Cardiac septum (tissue), 1 donor: ENCODE measurements around the gene OR2T33. TPM values are rescaled to one million over a fixed set of nuclear protein-coding genes. Genes with fewer than 3 reads are reported as not detected.
"Not testable (repeated sequence)": the region's sequence is repeated elsewhere in the genome, so short reads cannot be mapped to it uniquely, and the experiment has no call there.

Source experiments
- DNase-seq: peaks from one replicate; pipeline ENCODE4 v3.0.0-alpha.2; 2020; ENCODE audit warnings: low spot score
- intact Hi-C: fragments of 100-400 bp; cut with DNase I; formaldehyde crosslinking; loops from one replicate; pipeline ENCODE4 v1.14.0; 2022
- long read RNA-seq: library from polyadenylated mRNA; unstranded; transcript quantifications from one replicate; pipeline ENCODE4 v2.0.0, GENCODE V29; 2021
- total RNA-seq: library from RNA; stranded (reverse); fragmentation: NEBNext Ultra II Directional; extraction: Animal tissue kit (Norgen Biotek cat#: 25700); gene quantifications from one replicate; pipeline ENCODE4 v1.2.1, GENCODE V29; 2021
- donor health status: DM: no; HTN: no; CAD: no.

The OR2T33 gene, protein sequence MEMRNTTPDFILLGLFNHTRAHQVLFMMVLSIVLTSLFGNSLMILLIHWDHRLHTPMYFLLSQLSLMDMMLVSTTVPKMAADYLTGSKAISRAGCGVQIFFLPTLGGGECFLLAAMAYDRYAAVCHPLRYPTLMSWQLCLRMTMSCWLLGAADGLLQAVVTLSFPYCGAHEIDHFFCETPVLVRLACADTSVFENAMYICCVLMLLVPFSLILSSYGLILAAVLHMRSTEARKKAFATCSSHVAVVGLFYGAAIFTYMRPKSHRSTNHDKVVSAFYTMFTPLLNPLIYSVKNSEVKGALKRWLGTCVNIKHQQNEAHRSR
- not detected for total RNA-seq
- long read RNA-seq, result 0 reads

GRCh38 chr1:248277876-248278275, at the start of gene OR2T33:
OR2T33 (minus strand) TSS chr1:248277976; CDS start chr1:248273814, 4,162 bp downstream.
- no peak for DNase-seq
- intact Hi-C loops, result no loop called here

DNA sequence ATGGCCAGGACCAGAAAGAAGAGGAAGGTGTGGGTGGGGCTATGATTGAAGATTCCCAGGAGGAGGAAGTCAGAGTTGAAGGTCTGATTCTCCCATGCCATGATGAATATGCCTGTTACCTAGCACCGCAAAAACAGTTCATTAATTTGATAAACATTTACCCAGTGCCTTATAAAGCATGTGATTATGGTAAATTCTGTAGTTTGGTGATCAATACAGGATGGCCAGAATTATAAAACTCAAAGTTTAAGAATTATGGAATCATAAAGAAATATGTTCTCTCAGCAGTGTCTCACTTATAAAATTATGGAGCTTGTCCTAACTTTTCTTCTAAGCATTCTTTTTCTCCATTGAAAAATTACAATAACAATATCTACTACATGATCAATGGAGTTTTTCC, 46.7 kb upstream of the OR2T33 start, which contains the start of gene OR2M7:
Gene OR2M7 (minus strand): TSS at position 101 of the 400 bp plus-strand sequence. CDS start 0 bp downstream, at position 101.
- no peak for DNase-seq
- intact Hi-C loops, result no loop called here

DNA sequence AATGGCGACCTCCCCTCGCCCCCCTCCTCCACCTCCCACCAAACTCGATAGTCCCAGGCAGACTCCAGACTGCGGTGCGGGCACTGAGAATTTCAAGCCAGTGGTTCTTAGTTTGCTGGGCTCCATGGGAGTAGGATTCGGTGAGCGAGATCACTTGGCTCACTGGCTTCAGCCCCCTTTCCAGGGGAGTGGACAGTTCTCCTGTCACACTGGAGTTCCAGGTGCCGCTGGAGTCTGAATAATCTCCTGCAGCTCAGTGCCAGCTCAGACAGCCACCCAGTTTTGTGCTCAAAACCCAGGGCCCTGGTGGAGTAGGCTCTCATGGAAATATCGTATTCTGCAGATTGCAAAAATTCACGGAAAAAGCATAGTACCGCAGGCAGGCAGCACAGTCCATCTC, 39.0 kb upstream of the OR2T33 start:
- no peak for DNase-seq
- intact Hi-C loops, result no loop called here

DNA sequence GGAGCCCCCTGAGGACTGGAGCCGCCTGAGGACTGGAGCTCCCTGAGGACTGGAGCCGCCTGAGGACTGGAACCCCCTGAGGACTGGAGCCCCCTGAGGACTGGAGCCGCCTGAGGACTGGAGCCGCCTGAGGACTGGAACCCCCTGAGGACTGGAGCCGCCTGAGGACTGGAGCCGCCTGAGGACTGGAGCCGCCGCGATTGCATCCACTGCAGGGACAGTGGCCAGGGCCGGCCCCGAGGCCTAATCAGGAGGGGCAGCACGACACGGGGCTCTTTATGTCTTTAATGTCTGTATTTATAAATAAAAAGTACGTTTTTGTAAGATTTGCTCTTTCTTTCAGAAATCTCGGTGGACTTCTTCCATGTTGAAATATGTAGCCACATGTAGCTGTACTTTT, 29.0 kb upstream of the OR2T33 start:
- intact Hi-C loops, DNase-seq: not testable (repeated sequence)

- intact Hi-C loops, result no loop called here
- no peak for DNase-seq
These were observed 28.3 kb upstream of the OR2T33 start for GRCh38 chr1:248306103-248306502.

DNA sequence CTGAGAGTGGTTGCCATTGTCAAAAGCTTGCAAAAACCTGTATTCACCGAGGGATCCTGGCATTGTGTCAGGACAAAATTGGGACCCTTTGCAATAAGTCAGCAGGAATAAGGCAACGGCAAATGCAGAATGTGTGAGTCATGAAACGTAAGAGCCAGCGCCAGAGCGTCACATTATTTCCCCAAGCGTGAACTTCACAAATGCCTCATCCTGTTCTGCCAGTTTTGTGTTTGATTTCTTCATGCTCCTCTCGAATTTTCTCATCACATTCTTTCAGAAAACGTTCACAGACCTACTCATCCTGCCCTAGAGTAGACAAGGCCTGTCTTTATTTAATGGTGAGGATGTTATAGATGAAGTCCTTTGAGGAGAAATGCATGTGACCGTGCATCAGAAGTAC, 27.9 kb upstream of the OR2T33 start:
- intact Hi-C loops, DNase-seq: not testable (repeated sequence)

- DNase-seq, result no peak
- intact Hi-C loops, result no loop called here
These were observed 25.5 kb upstream of the OR2T33 start, which contains the start of gene OR2T12 for GRCh38 chr1:248303324-248303723. OR2T12 (minus strand) TSS chr1:248303424; CDS start chr1:248295578, 7,846 bp downstream.

- intact Hi-C loops, result no loop called here
- DNase-seq, result no peak
These were observed 10.6 kb upstream of the OR2T33 start for GRCh38 chr1:248288391-248288790.

DNA sequence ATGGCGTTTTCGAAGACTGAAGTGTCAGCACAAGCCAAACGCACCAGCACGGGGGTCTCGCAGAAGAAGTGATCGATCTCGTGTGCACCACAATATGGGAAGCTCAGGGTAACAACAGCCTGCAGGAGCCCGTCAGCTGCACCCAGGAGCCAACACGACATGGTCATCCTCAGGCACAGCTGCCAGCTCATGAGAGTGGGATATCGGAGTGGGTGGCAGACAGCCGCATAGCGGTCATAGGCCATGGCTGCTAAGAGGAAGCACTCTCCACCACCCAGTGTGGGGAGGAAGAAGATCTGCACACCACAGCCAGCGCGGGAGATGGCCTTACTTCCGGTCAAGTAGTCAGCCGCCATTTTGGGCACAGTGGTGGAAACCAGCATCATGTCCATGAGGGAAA, 4.6 kb downstream of the OR2T33 start:
- intact Hi-C loops, DNase-seq: not testable (repeated sequence)

DNA sequence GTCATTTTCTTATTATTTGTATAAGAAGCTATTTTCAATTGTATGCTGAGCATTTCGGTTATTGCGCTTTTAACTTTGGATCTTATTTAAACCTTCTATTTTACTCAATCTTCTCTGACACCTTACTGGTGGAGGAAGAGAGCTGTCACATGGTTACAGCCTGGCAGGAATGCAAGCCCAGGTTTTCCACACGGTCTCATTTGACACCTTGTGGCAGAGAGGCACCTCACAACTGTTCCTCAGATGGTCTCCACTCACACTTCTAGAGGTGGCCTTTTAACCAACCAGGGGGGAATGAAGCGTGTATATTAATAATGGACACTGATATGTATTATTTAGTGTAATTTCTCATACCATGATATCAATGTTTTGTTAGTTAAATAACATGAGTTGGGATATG, 9.6 kb downstream of the OR2T33 start:
- intact Hi-C loops, result no loop called here
- no peak for DNase-seq

DNA sequence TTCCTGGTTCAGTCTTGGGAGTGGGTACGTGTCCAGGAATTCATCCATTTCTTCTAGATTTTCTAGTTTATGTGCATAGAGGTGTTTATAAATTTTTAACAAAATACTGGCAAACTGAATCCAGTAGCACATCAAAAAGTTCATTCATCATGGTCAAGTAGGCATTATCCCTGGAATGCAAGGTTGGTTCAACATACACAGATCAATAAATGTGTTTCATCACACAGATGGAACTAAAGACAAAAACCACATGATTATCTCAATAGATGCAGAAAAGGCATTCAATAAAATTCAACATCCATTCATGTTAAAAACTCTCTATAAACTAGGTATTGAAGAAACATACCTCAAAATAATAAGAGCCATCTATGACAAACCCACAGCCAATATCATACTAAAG, 18.5 kb downstream of the OR2T33 start:
- intact Hi-C loops, DNase-seq: not testable (repeated sequence)

DNA sequence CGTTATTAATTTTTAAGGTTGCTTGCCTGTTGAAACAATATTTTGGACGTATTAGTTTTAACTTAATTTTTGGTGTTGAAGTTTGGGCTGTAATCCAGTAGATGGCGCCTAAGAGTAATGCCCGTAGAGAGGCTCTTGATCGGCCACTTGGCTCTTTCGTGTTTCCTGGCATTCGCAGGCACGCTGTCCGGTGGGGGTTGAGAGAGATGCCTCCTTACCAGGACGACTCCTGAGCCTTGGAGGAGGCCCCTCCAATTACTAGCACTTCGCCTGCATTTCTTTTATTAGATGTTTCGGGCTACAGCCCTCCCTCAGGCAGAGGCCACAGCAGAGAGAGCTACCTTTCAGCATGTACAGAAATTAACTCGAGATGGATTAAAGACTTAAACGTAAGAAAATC, 34.6 kb downstream of the OR2T33 start:
- intact Hi-C loops, result no loop called here
- DNase-seq, result no peak

- DNase-seq, result no peak
- intact Hi-C loops, result no loop called here
These were observed 38.3 kb downstream of the OR2T33 start for GRCh38 chr1:248239478-248239877.

- intact Hi-C loops, result no loop called here
These were observed 46.7 kb downstream of the OR2T33 start, which contains the start of gene OR2M4 for GRCh38 chr1:248231117-248231516. OR2M4 (plus strand) TSS chr1:248231417; CDS start chr1:248238929, 7,512 bp downstream.

DNA sequence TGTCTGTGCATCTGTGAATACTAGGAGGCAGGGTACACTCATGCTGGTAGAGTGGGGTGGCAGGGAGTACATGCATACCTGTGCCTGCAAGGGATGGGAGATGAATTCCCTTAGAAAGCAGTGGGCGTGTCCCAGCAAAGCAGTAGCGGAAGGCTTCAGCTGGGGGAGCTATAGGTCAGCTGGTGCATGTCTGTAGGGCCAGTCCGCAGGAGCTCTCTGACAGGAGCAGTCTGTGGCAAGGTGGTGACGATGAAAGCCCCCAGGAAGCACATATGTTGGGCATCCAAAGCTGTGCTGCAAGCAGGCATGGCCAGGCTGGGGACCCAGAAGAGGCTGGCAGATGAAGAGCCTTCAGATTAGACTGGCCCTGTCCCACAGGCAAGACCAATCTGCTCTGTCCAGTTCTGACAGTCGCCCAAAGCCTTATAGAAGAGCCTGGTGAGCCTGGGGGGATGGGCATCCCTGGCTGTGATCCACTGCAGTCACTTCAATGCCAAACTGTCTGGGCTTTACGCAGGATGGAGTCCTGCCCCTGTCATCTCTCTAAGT, 48.3 kb downstream of the OR2T33 start:
- DNase-seq, result no peak
- intact Hi-C loops, result no loop called here

More at GRCh38 chr1:248231117-248231516, 46.7 kb downstream of the OR2T33 start, which contains the start of gene OR2M4:
- DNase-seq, result no peak

- DNase-seq, result no peak
- intact Hi-C loops, result no loop called here
These were observed 52.2 kb downstream of the OR2T33 start for GRCh38 chr1:248225537-248225936.

Other genes starting within 250 kb of the OR2T33 start
- gene OR2L2, start 247.9 kb downstream of the OR2T33 start, total RNA-seq, result not detected
- not detected for gene OR2L3, start 231.1 kb downstream of the OR2T33 start, total RNA-seq
- gene OR2L13, start 182.8 kb downstream of the OR2T33 start, total RNA-seq, result not detected
- gene OR2M5, start 132.8 kb downstream of the OR2T33 start, total RNA-seq, result not detected
- not detected for gene OR2M2, start 103.2 kb downstream of the OR2T33 start, total RNA-seq
- gene OR2M3, start 80.7 kb downstream of the OR2T33 start, total RNA-seq, result not detected
- gene OR2M4, start 46.6 kb downstream of the OR2T33 start, total RNA-seq, result not detected
- gene OR2T12, start 25.4 kb upstream of the OR2T33 start, total RNA-seq, result not detected
- gene OR2M7, start 46.6 kb upstream of the OR2T33 start, total RNA-seq, result not detected
- not detected for gene OR14C36, start 70.8 kb upstream of the OR2T33 start, total RNA-seq
- gene OR2T4, start 83.7 kb upstream of the OR2T33 start, total RNA-seq, result not detected
- gene OR2T6, start 97.8 kb upstream of the OR2T33 start, total RNA-seq, result not detected
- not detected for gene OR2T1, start 125.1 kb upstream of the OR2T33 start, total RNA-seq
- not detected for gene OR2T2, start 167.7 kb upstream of the OR2T33 start, total RNA-seq
- not detected for gene OR2T3, start 195.4 kb upstream of the OR2T33 start, total RNA-seq
- gene OR2T5, start 210.6 kb upstream of the OR2T33 start, total RNA-seq, result not detected
- gene OR2G6, start 230.1 kb upstream of the OR2T33 start, total RNA-seq, result not detected